IMR-90 (cell line): ENCODE data around the gene PBX4. TPM values are rescaled to one million over a fixed set of nuclear protein-coding genes. Genes with fewer than 3 reads are reported as not detected.

Experiments
- ATAC-seq: fragments of 200-7000 bp; cut with Tn5 transposase; 2 replicates; pipeline ENCODE4 v1.9.1; 2020; ENCODE audit warnings: low read depth, mild to moderate bottlenecking, moderate library complexity
- BruUV-seq: library from RNA; stranded (reverse); fragments of 400-500 nt; replicated peaks from 2 replicates; lab custom pipeline; 2021; lab: Mats Ljungman, UMichigan
- CTCF ChIA-PET: fragments of 300-600 bp; formaldehyde crosslinking; extraction: SDS; loops from one replicate; lab custom pipeline; 2021; ENCODE audit warnings: antibody characterized with exemption; lab: Yijun Ruan, JAX
- POLR2A ChIA-PET: fragments of 300-600 bp; sonication (Branson Sonifier 250); formaldehyde crosslinking; loops from one replicate; lab custom pipeline; 2022; ENCODE audit warnings: antibody characterized with exemption; ENCODE audit not compliant: unreplicated experiment; lab: Charles Lee
- DNase-seq: peaks from one replicate; pipeline ENCODE4 v3.0.0; 2013
- H2AFZ ChIP-seq: replicated peaks from 2 replicates; pipeline ENCODE3; 2013; ENCODE audit warnings: low read length, mild to moderate bottlenecking; ENCODE audit not compliant: poor library complexity
- H2AK5ac ChIP-seq: 2 replicates; pipeline ENCODE4 v1.6.1; 2013; ENCODE audit warnings: low read depth, low read length, inconsistent platforms
- H2AK9ac ChIP-seq: replicated peaks from 2 replicates; pipeline ENCODE3; 2013; ENCODE audit warnings: mild to moderate bottlenecking, low read depth, low read length, moderate library complexity; ENCODE audit not compliant: poor library complexity
- H2BK120ac ChIP-seq: 2 replicates; pipeline ENCODE4 v1.6.1; 2013; ENCODE audit warnings: low read depth, low read length, inconsistent platforms
- H2BK15ac ChIP-seq: 3 replicates; pipeline ENCODE4 v1.6.1; 2013; ENCODE audit warnings: low read depth, low read length, inconsistent platforms
- H2BK20ac ChIP-seq: 2 replicates; pipeline ENCODE4 v1.6.1; 2013; ENCODE audit warnings: low read depth, mild to moderate bottlenecking, inconsistent platforms, low read length, moderate library complexity
- H2BK5ac ChIP-seq: 2 replicates; pipeline ENCODE4 v1.6.1; 2013; ENCODE audit warnings: mild to moderate bottlenecking, low read depth, low read length, inconsistent platforms; ENCODE audit not compliant: poor library complexity, severe bottlenecking
- H3K14ac ChIP-seq: replicated peaks from 2 replicates; pipeline ENCODE4 v1.6.1; 2013; ENCODE audit warnings: low read depth, low read length, inconsistent platforms
- H3K18ac ChIP-seq: 2 replicates; pipeline ENCODE4 v1.6.1; 2013; ENCODE audit warnings: low read depth, low read length, control low read depth
- H3K23ac ChIP-seq: 2 replicates; pipeline ENCODE4 v1.6.1; 2013; ENCODE audit warnings: low read depth, low read length, inconsistent platforms
- H3K27ac ChIP-seq: 2 replicates; pipeline ENCODE4 v1.5.1; 2013; ENCODE audit warnings: mild to moderate bottlenecking, control low read depth, low read length; ENCODE audit not compliant: insufficient read depth
- H3K27me3 ChIP-seq: 2 replicates; pipeline ENCODE4 v1.6.1; 2013; ENCODE audit warnings: low read length; ENCODE audit not compliant: control insufficient read depth, insufficient read depth
- H3K36me3 ChIP-seq: 2 replicates; pipeline ENCODE4 v1.6.1; 2013; ENCODE audit warnings: low read length, mixed read lengths; ENCODE audit not compliant: control insufficient read depth, insufficient read depth
- H3K4ac ChIP-seq: 2 replicates; pipeline ENCODE4 v1.6.1; 2013; ENCODE audit warnings: low read depth, low read length, inconsistent platforms
- H3K4me1 ChIP-seq: 2 replicates; pipeline ENCODE4 v1.6.1; 2013; ENCODE audit warnings: low read length, mixed read lengths; ENCODE audit not compliant: control insufficient read depth, insufficient read depth
- H3K4me2 ChIP-seq: 2 replicates; pipeline ENCODE4 v1.6.1; 2013; ENCODE audit warnings: low read depth, mild to moderate bottlenecking, control low read depth, low read length, moderate library complexity
- H3K4me3 ChIP-seq: 2 replicates; pipeline ENCODE4 v1.5.1; 2013; ENCODE audit warnings: low read depth, mild to moderate bottlenecking, control low read depth, low read length, moderate library complexity; ENCODE audit not compliant: insufficient read depth
- H3K56ac ChIP-seq: 2 replicates; pipeline ENCODE4 v1.6.1; 2013; ENCODE audit warnings: low read length, inconsistent platforms; ENCODE audit not compliant: insufficient read depth; ENCODE audit errors: extremely low read depth
- H3K79me1 ChIP-seq, 2 experiments: 2 replicates each; pipeline ENCODE4 v1.6.1; 2013; ENCODE audit warnings: low read length in 2 of 2, inconsistent platforms in 1 of 2, low read depth in 1 of 2
- H3K9ac ChIP-seq: 2 replicates; pipeline ENCODE4 v1.6.1; 2013; ENCODE audit warnings: low read depth, low read length, control low read depth
- H3K9me1 ChIP-seq: 2 replicates; pipeline ENCODE4 v1.6.1; 2013; ENCODE audit warnings: low read length, inconsistent platforms; ENCODE audit not compliant: insufficient read depth
- H3K9me3 ChIP-seq: 2 replicates; pipeline ENCODE4 v1.6.1; 2013; ENCODE audit warnings: low read length; ENCODE audit not compliant: control insufficient read depth, insufficient read depth
- H4K20me1 ChIP-seq: 2 replicates; pipeline ENCODE4 v1.6.1; 2013; ENCODE audit warnings: low read length, inconsistent platforms; ENCODE audit not compliant: insufficient read depth
- H4K5ac ChIP-seq: 2 replicates; pipeline ENCODE4 v1.6.1; 2013; ENCODE audit warnings: mild to moderate bottlenecking, low read depth, low read length, control low read depth
- H4K8ac ChIP-seq, 2 experiments: 2 replicates each; pipeline ENCODE4 v1.6.1; 2013; ENCODE audit warnings: low read depth in 2 of 2, low read length in 2 of 2, control low read depth in 1 of 2, inconsistent platforms in 1 of 2
- H4K91ac ChIP-seq: 2 replicates; pipeline ENCODE4 v1.6.1; 2013; ENCODE audit warnings: low read depth, low read length, inconsistent platforms; ENCODE audit not compliant: insufficient read depth
- CEBPB ChIP-seq: IDR thresholded peaks from 2 replicates; pipeline ENCODE4 v1.6.1; 2012; ENCODE audit warnings: low read depth, low read length, improper control_type of control experiment
- CTCF ChIP-seq: conservative IDR thresholded peaks from 2 replicates; pipeline ENCODE4 v1.5.1; 2012; ENCODE audit warnings: mild to moderate bottlenecking, low read depth, low read length, improper control_type of control experiment
- ELK1 ChIP-seq: fragments of 150-350 bp; IDR thresholded peaks from 2 replicates; pipeline ENCODE4 v1.6.1; 2016; ENCODE audit warnings: low read depth, mild to moderate bottlenecking, low read length, moderate library complexity, borderline replicate concordance
- FOS ChIP-seq: fragments of 150-350 bp; IDR thresholded peaks from 2 replicates; pipeline ENCODE4 v1.6.1; 2016; ENCODE audit warnings: low read depth, low read length
- MAZ ChIP-seq: IDR thresholded peaks from 2 replicates; pipeline ENCODE4 v1.6.1; 2012; ENCODE audit warnings: low read depth, mild to moderate bottlenecking, low read length, improper control_type of control experiment, moderate library complexity, borderline replicate concordance
- POLR2A ChIP-seq: IDR thresholded peaks from 2 replicates; pipeline ENCODE4 v1.6.1; 2012; ENCODE audit warnings: mild to moderate bottlenecking, low read depth, low read length
- RAD21 ChIP-seq: IDR thresholded peaks from 2 replicates; pipeline ENCODE4 v1.6.1; 2012; ENCODE audit warnings: low read length, improper control_type of control experiment
- RFX5 ChIP-seq: IDR thresholded peaks from 2 replicates; pipeline ENCODE4 v1.8.0; 2012; ENCODE audit warnings: low read depth, mild to moderate bottlenecking, low read length, moderate library complexity
- WGBS, 2 experiments: methylation state at CpG; one replicate each; pipeline versions ENCODE4 v1.1.5 to v1.1.7; 2013; ENCODE audit warnings: missing lambda C conversion rate in 2 of 2; ENCODE audit not compliant: insufficient read length in 1 of 2; ENCODE audit errors: extremely low coverage in 2 of 2; 5-methylcytosine and 5-hydroxymethylcytosine counted together
- dilution Hi-C: fragments of 300-500 bp; cut with HindIII; formaldehyde crosslinking; loops from one replicate; pipeline ENCODE4 v1.14.3; 2018; ENCODE audit warnings: low sequenced_read_pairs; ENCODE audit not compliant: unreplicated experiment
- in situ Hi-C: fragments of 300-500 bp; cut with MboI; formaldehyde crosslinking; loops from 3 replicates; pipeline ENCODE4 v1.14.3; 2019; ENCODE audit warnings: low sequenced_read_pairs, inconsistent platforms, mixed read lengths
- intact Hi-C: fragments of 100-400 bp; cut with micrococcal nuclease; formaldehyde crosslinking; loops from 2 replicates; pipeline ENCODE4 v1.10.0; 2022
- polyA plus RNA-seq, 3 experiments: library from polyadenylated mRNA; depleted of rRNA; stranded (reverse); fragments of >200 nt; gene quantifications; 2 replicates each; pipeline ENCODE4 v1.2.3, GENCODE V29; 2012; ENCODE audit warnings: low replicate concordance in 1 of 3
- total RNA-seq: library from RNA; depleted of rRNA; stranded (reverse); fragments of >200 nt; gene quantifications from 2 replicates; pipeline ENCODE4 v1.2.3, GENCODE V29; 2012

Gene PBX4
- total and polyA plus RNA-seq, 2 of the 4 experiments (the other 2 are of a cell fraction): 0.90 to 2.9 TPM

- TF ChIP-seq ELK1 (no peak), RFX5 (no peak), MAZ (no peak)
Measured at GRCh38 chr19:19575411-19575810, 43.1 kb downstream of the PBX4 start (continued).

GRCh38 chr19:19571071-19571786 is 47.3 kb downstream of the PBX4 start:
- no peak overlapping the region for H3K23ac ChIP-seq
- in situ Hi-C loops: no loop called here
- no peak overlapping the region for H2AK9ac ChIP-seq
- H4K20me1 ChIP-seq: no peaks in the 10 kb centered on the region; the same call in 1 of the 2 replicates
- intact Hi-C loops: no loop called here
- H3K4me1 ChIP-seq: 0 out of 2 replicates have a peak, but pooled peaks cover 2% of the 10 kb centered on the region
- no peak overlapping the region for H2BK15ac ChIP-seq
- no peak overlapping the region for H3K4me2 ChIP-seq
- no peaks in the 10 kb centered on the region for H3K27me3 ChIP-seq
- WGBS, 2 experiments: 96% methylated on average over 8 of the region's 11 CpGs; no CpG with 5 or more reads in 1 of the 2 experiments
- H3K56ac ChIP-seq: no peak overlapping the region
- BruUV-seq: no TSS peak
- H3K9me1 ChIP-seq: no peaks in the 10 kb centered on the region
- no peak overlapping the region for H4K5ac ChIP-seq
- DNase-seq (no peak), ATAC-seq (no peak)
- dilution Hi-C loops: no loop called here
- no peak overlapping the region for H2BK5ac ChIP-seq
- H3K4ac ChIP-seq: no peak overlapping the region
- POLR2A ChIA-PET: no interaction called here
- no peak overlapping the region for H3K9ac ChIP-seq
- H3K36me3 ChIP-seq: peaks cover 2% of the 10 kb centered on the region; the same call in 1 of the 2 replicates
- CTCF ChIA-PET: no interaction called here
- no peaks in the 10 kb centered on the region for H3K79me1 ChIP-seq
- H2BK120ac ChIP-seq: no peak overlapping the region
- H4K8ac ChIP-seq: no peak overlapping the region
- no peak overlapping the region for H2BK20ac ChIP-seq
- H3K18ac ChIP-seq: no peak overlapping the region
- no peak overlapping the region for H2AFZ ChIP-seq
- TF ChIP-seq POLR2A: no peak
- TF ChIP-seq FOS: no peak
- TF ChIP-seq CTCF: no peak
- TF ChIP-seq RFX5: no peak
- no peak for TF ChIP-seq CEBPB
- no peak for TF ChIP-seq RAD21
- no peaks in the 10 kb centered on the region for H3K9me3 ChIP-seq
- H3K4me3 ChIP-seq: no peak overlapping the region
- H3K14ac ChIP-seq: no peak overlapping the region
- no peak overlapping the region for H2AK5ac ChIP-seq
- H4K91ac ChIP-seq: no peak overlapping the region
- no peak overlapping the region for H3K27ac ChIP-seq
